Ishikawa (cell line): ENCODE measurements around the gene SLC22A31.
A peak's percentile ranks its signal among the peaks of the same experiment; 100 is the strongest.

Source experiments
- CEBPB ChIP-seq: IDR thresholded peaks from 2 replicates; pipeline ENCODE4 v1.6.1; 2012
- CREB1 ChIP-seq: IDR thresholded peaks from 2 replicates; pipeline ENCODE4 v1.6.1; 2012; ENCODE audit warnings: low read depth
- EGR1 ChIP-seq: IDR thresholded peaks from 2 replicates; pipeline ENCODE4 v1.6.1; 2012
- EP300 ChIP-seq: IDR thresholded peaks from 2 replicates; pipeline ENCODE4 v1.6.1; 2012; ENCODE audit warnings: borderline replicate concordance
- FOXM1 ChIP-seq: IDR thresholded peaks from 2 replicates; pipeline ENCODE4 v1.6.1; 2012; ENCODE audit warnings: low read depth, borderline replicate concordance
- NFIC ChIP-seq: IDR thresholded peaks from 2 replicates; pipeline ENCODE4 v1.6.1; 2012
- RAD21 ChIP-seq: IDR thresholded peaks from 2 replicates; pipeline ENCODE4 v1.6.1; 2012; ENCODE audit warnings: low read depth
- REST ChIP-seq: IDR thresholded peaks from 2 replicates; pipeline ENCODE4 v1.6.1; 2012; ENCODE audit warnings: low read depth, mild to moderate bottlenecking
- TAF1 ChIP-seq: IDR thresholded peaks from 2 replicates; pipeline ENCODE4 v1.6.1; 2012; ENCODE audit warnings: low read depth, mild to moderate bottlenecking
- TCF12 ChIP-seq: IDR thresholded peaks from 2 replicates; pipeline ENCODE4 v1.6.1; 2012; ENCODE audit warnings: low read depth
- TEAD4 ChIP-seq: IDR thresholded peaks from 2 replicates; pipeline ENCODE4 v1.6.1; 2012
- USF1 ChIP-seq: IDR thresholded peaks from 2 replicates; pipeline ENCODE4 v1.6.1; 2012
- YY1 ChIP-seq: IDR thresholded peaks from 2 replicates; pipeline ENCODE4 v1.6.1; 2012; ENCODE audit warnings: low read depth
- ZBTB7A ChIP-seq: IDR thresholded peaks from 2 replicates; pipeline ENCODE4 v1.6.1; 2012; ENCODE audit warnings: low read depth
- TF ChIP-seq, protein P1 (sequence below): IDR thresholded peaks from 2 replicates; pipeline ENCODE4 v1.6.1; 2012

The SLC22A31 gene

DNA sequence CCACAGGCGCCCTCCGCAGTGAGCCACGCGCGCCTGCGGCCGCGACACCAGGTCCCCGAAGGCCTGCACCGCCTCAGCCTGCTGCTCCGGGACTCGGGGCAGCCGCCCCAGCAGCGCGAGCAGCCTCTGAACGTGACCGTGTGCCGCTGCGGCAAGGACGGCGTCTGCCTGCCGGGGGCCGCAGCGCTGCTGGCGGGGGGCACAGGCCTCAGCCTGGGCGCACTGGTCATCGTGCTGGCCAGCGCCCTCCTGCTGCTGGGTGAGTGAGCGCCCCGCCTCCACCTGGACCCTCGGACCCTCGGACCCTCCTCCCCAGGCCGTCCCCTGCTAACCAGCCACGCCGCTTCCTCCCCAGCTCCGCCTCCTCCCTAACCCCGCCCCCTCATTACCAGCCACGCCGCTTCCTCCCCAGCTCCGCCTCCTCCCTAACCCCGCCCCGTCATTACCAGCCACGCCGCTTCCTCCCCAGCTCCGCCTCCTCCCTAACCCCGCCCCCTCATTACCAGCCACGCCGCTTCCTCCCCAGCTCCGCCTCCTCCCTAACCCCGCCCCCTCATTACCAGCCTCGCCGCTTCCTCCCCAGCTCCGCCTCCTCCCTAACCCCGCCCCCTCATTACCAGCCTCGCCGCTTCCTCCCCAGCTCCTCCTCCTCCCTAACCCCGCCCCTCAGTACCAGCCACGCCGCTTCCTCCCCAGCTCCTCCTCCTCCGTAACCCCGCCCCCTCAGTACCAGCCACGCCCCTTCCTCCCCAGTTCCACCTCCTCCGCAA lies 8.0 kb downstream of the SLC22A31 start:
- peak; percentile 99 for TF ChIP-seq ZBTB7A
- TF ChIP-seq, protein P1, sequence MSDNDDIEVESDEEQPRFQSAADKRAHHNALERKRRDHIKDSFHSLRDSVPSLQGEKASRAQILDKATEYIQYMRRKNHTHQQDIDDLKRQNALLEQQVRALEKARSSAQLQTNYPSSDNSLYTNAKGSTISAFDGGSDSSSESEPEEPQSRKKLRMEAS: peak; percentile 28; the same call in 1 of the 2 replicates

DNA sequence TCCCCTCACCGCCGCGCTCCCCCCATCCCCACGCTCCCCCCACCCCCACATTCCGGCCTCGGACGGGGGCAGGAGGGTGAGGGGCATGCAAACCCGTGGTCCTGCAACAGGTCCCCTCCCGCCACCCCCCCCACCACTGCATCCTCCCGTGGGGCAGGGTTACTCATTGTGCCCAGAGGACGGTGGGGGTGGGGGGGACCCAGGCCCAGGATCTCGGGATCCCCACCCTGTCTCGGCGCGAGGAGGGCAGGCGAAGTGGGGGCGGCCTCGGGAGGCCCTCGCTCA lies 8.5 kb downstream of the SLC22A31 start:
- TF ChIP-seq USF1 (no peak), REST (no peak), FOXM1 (no peak), TAF1 (no peak), TCF12 (no peak), YY1 (no peak), ZBTB7A (no peak), NFIC (no peak), TEAD4 (no peak), EGR1 (no peak), RAD21 (no peak), CREB1 (no peak), CEBPB (no peak), EP300 (no peak)
- TF ChIP-seq, protein P1: no peak

DNA sequence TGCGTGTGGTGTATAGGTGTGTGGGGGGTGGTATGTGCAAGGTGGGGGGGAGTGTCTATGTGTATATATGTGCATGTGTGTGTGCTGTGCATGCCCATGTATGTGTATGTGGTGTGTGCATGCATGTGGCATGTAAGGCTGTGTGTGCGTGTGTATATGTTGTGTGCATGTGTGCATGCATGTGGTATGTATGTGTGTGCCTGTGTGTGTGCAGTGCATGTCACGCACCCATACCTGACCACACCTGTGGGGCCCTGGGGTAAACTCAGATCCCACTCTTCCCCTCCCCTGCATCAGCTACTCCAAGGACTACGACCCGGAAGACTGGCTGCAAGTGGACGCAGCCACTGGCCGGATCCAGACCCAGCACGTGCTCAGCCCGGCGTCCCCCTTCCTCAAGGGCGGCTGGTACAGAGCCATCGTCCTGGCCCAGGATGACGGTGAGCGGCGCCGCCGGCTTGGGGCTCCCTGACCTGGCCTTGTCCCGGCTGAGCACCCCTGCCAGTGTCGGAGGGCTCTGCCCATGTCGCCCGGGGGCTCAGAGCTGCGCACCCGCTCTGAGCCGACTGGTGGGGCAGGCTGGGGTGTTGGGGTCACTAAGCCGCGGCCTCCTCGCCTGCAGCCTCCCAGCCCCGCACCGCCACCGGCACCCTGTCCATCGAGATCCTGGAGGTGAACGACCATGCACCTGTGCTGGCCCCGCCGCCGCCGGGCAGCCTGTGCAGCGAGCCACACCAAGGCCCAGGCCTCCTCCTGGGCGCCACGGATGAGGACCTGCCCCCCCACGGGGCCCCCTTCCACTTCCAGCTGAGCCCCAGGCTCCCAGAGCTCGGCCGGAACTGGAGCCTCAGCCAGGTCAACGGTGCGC lies 9.1 kb downstream of the SLC22A31 start:
- TF ChIP-seq USF1: no peak
- no peak for TF ChIP-seq YY1
- no peak for TF ChIP-seq NFIC
- no peak for TF ChIP-seq ZBTB7A
- TF ChIP-seq EP300: no peak
- TF ChIP-seq, protein P1: no peak
- TF ChIP-seq TCF12: no peak
- TF ChIP-seq CEBPB: no peak
- no peak for TF ChIP-seq EGR1
- no peak for TF ChIP-seq RAD21
- TF ChIP-seq TAF1: no peak
- no peak for TF ChIP-seq REST

- TF ChIP-seq TAF1: no peak
- no peak for TF ChIP-seq FOXM1
- no peak for TF ChIP-seq EGR1
- no peak for TF ChIP-seq TCF12
- TF ChIP-seq REST: no peak
- TF ChIP-seq RAD21: no peak
- no peak for TF ChIP-seq NFIC
- TF ChIP-seq EP300: no peak
- TF ChIP-seq CEBPB: no peak
- TF ChIP-seq TEAD4: no peak
- TF ChIP-seq CREB1: no peak
- no peak for TF ChIP-seq ZBTB7A
- TF ChIP-seq USF1: no peak
- TF ChIP-seq, protein P1: no peak
- TF ChIP-seq YY1: no peak
Measured at GRCh38 chr16:89190150-89190958, 10.0 kb downstream of the SLC22A31 start.
